Measurements from ENCODE around the gene LIME1. TPM values are rescaled to one million over a fixed set of nuclear protein-coding genes. Genes with fewer than 3 reads are reported as not detected.

Gene LIME1
- total and polyA plus RNA-seq, 4 donors, result 21.2 to 69.0 (median 51.6) TPM

GRCh38 chr20:63748070-63748933 is 11.8 kb downstream of the LIME1 start:
- H3K27ac ChIP-seq (ENCODE audit: low read depth in 1 of 2, low read length in 2 of 2), result no peak overlapping the region
- H3K4me1 ChIP-seq (ENCODE audit: control insufficient read depth in 4 of 4, insufficient read depth in 4 of 4, low read length in 3 of 4), result peaks cover 0 to 13% (median 7%) of the 10 kb centered on the region in 4 donors
- no peaks in the 10 kb centered on the region for H3K27me3 ChIP-seq (ENCODE audit: control insufficient read depth in 4 of 4, insufficient read depth in 4 of 4, low read length in 3 of 4)
- 73% methylated on average over 20 of the region's 20 CpGs for WGBS
- H3K9ac ChIP-seq (ENCODE audit: low read depth in 1 of 2, low read length in 2 of 2), result no peak overlapping the region
- H3K36me3 ChIP-seq (ENCODE audit: control insufficient read depth in 4 of 4, insufficient read depth in 3 of 4, low read depth in 1 of 4, low read length in 3 of 4), result no peaks in the 10 kb centered on the region
- H3K4me3 ChIP-seq (ENCODE audit: low read depth in 1 of 3, low read length in 3 of 3), result no peak overlapping the region
- no peak for DNase-seq (ENCODE audit: low spot score)
- H3K9me3 ChIP-seq (ENCODE audit: control insufficient read depth in 4 of 4, low read length in 3 of 4), result no peaks in the 10 kb centered on the region
- TF ChIP-seq EGR1 (IDR thresholded peaks at IDR 0.05; ENCODE audit: low read depth in 2 of 2) (no peak), YY1 (IDR thresholded peaks at IDR 0.05) (no peak), ZBTB33 (IDR thresholded peaks at IDR 0.05) (no peak), TAF1 (conservative IDR thresholded peaks at IDR 0.05) (no peak), GABPA (IDR thresholded peaks at IDR 0.05 in 1 of 2, conservative IDR thresholded peaks at IDR 0.05 in 1 of 2) (no peak), FOXA1 (IDR thresholded peaks at IDR 0.05) (no peak), FOXA2 (IDR thresholded peaks at IDR 0.05) (no peak)

- DNase-seq (ENCODE audit: low spot score), result no peak
- peaks cover 0 to 9% (median 3%) of the 10 kb centered on the region in 4 donors for H3K4me1 ChIP-seq (ENCODE audit: control insufficient read depth in 4 of 4, insufficient read depth in 4 of 4, low read length in 3 of 4)
- no peak overlapping the region for H3K9ac ChIP-seq (ENCODE audit: low read depth in 1 of 2, low read length in 2 of 2)
- no peaks in the 10 kb centered on the region for H3K36me3 ChIP-seq (ENCODE audit: control insufficient read depth in 4 of 4, insufficient read depth in 3 of 4, low read depth in 1 of 4, low read length in 3 of 4)
- 78% methylated on average over 11 of the region's 11 CpGs for WGBS
- H3K9me3 ChIP-seq (ENCODE audit: control insufficient read depth in 4 of 4, low read length in 3 of 4), result no peaks in the 10 kb centered on the region
- no peak overlapping the region for H3K27ac ChIP-seq (ENCODE audit: low read depth in 1 of 2, low read length in 2 of 2)
- no peaks in the 10 kb centered on the region for H3K27me3 ChIP-seq (ENCODE audit: control insufficient read depth in 4 of 4, insufficient read depth in 4 of 4, low read length in 3 of 4)
- H3K4me3 ChIP-seq (ENCODE audit: low read depth in 1 of 3, low read length in 3 of 3), result no peak overlapping the region
- TF ChIP-seq REST (IDR thresholded peaks at IDR 0.05) (no peak), YY1 (IDR thresholded peaks at IDR 0.05) (no peak), GABPA (IDR thresholded peaks at IDR 0.05 in 1 of 2, conservative IDR thresholded peaks at IDR 0.05 in 1 of 2) (no peak), MAX (IDR thresholded peaks at IDR 0.05) (no peak), RAD21 (IDR thresholded peaks at IDR 0.05) (no peak), HNF4G (IDR thresholded peaks at IDR 0.05) (no peak), FOXA2 (IDR thresholded peaks at IDR 0.05) (no peak), ZBTB33 (IDR thresholded peaks at IDR 0.05) (no peak), NR2F2 (IDR thresholded peaks at IDR 0.05) (no peak), HNF4A (conservative IDR thresholded peaks at IDR 0.05) (no peak)
These were observed 12.4 kb downstream of the LIME1 start for GRCh38 chr20:63748934-63749270.

All from liver (tissue), 9 donors.